ENCODE results near the gene GTF3C5.
"Not testable (repeated sequence)": the region's sequence is repeated elsewhere in the genome, so short reads cannot be mapped to it uniquely, and the experiment has no call there.

The GTF3C5 gene

DNA sequence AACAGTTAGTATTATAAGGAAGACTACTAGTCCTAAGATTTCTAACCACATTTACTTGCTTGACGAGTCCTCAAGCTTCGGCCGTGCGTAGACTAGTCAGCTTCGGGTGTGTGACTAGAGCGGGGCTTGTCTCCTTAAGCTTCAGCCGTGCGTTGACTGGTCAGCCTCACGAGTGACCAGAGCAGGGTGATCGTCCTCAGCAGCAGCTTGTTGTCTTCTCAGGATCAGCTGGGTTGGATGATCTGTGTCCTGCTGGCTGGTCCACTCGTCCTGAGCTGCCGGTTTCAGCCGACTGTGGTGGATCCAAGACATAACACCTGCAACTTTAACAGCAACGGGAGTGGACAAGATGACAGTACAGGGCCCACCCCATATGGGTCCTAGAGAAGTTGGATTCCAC lies 47.7 kb downstream of the GTF3C5 start:
- TF ChIP-seq, protein P1, sequence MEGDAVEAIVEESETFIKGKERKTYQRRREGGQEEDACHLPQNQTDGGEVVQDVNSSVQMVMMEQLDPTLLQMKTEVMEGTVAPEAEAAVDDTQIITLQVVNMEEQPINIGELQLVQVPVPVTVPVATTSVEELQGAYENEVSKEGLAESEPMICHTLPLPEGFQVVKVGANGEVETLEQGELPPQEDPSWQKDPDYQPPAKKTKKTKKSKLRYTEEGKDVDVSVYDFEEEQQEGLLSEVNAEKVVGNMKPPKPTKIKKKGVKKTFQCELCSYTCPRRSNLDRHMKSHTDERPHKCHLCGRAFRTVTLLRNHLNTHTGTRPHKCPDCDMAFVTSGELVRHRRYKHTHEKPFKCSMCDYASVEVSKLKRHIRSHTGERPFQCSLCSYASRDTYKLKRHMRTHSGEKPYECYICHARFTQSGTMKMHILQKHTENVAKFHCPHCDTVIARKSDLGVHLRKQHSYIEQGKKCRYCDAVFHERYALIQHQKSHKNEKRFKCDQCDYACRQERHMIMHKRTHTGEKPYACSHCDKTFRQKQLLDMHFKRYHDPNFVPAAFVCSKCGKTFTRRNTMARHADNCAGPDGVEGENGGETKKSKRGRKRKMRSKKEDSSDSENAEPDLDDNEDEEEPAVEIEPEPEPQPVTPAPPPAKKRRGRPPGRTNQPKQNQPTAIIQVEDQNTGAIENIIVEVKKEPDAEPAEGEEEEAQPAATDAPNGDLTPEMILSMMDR (IDR thresholded peaks at IDR 0.05; ENCODE audit: control extremely low read depth, extremely low read depth, low read depth, missing control alignments), result no peak
- ChIA-PET POLR2A (no interaction called here), CTCF (interaction anchor here (1.8 to 2.6 kb wide), 2 partner anchors 24 to 57 kb away, joined by 6 to 11 read pairs; no protein-coding TSS in a partner anchor)
- no peak for DNase-seq (ENCODE audit: extremely low spot score)

DNA sequence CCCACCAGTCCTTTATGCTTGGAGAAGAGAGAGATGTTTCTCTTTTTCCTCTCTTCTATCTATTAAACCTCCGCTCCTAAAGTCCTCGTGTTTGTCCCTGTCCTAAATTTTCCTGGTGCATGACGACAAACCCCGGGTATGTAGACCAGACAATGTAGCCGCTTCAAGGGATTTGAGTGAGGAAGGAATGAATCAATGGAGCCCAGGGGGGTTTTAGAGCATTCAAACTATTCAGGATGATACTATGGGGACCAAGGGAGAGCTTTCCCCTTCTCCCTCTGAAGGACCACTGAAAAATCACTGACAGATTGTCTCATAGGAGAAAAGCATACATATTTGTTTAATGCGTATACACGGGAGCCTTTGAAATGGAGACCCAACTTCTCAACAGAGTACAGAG lies 49.4 kb downstream of the GTF3C5 start:
- DNase-seq (ENCODE audit: extremely low spot score), result no peak
- CTCF ChIA-PET, result interaction anchor here (1.2 to 2.6 kb wide), 3 partner anchors 13 to 58 kb away, joined by 3 to 11 read pairs (median 6); no protein-coding TSS in a partner anchor
- POLR2A ChIA-PET, result no interaction called here
- TF ChIP-seq, protein P1 (IDR thresholded peaks at IDR 0.05; ENCODE audit: control extremely low read depth, extremely low read depth, low read depth, missing control alignments), result no peak

DNA sequence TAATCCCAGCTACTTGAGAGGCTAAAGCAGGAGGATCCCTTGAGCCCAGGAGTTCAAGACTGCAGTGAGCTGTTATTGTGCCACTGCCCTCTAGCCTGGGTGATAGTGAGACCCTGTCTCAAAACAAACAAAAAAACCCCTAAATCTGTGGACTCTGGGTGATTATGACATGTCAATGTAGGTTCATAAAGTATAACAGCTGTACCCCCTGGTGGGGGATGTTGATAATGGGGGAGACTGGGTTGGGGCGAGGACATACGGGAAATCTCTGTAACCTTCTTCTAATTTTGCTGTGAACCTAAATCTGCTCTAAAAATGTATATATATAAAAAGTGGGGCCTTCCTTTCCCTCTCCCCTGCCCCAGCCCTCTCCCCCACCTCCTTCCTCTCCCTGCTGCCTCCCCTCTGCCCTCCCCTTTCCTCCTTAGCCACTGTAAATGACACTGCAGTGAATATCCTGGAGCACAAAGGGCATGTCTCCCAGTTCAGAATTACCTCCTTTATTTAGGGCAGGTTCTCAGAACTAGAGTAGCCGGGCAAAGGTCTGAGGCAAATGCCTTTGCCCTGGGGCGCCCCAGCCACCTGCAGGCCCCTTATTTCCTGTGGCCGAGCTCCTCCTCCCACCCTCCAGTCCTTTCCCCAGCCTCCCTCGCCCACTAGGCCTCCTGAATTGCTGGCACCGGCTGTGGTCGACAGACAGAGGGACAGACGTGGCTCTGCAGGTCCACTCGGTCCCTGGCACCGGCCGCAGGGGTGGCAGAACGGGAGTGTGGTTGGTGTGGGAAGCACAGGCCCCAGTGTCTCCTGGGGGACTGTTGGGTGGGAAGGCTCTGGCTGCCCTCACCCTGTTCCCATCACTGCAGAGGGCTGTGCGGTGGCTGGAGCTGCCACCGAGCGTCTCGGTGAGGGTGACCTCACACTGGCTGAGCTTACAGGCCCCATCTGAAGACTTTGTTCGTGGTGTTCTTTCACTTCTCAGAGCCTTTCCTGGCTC lies 50.3 kb downstream of the GTF3C5 start:
- DNase-seq (ENCODE audit: extremely low spot score); POLR2A ChIA-PET: not testable (repeated sequence)
- CTCF ChIA-PET, result interaction anchor here (1.2 to 2.6 kb wide), 2 partner anchors 14 to 22 kb away, joined by 3 to 11 read pairs; no protein-coding TSS in a partner anchor

DNA sequence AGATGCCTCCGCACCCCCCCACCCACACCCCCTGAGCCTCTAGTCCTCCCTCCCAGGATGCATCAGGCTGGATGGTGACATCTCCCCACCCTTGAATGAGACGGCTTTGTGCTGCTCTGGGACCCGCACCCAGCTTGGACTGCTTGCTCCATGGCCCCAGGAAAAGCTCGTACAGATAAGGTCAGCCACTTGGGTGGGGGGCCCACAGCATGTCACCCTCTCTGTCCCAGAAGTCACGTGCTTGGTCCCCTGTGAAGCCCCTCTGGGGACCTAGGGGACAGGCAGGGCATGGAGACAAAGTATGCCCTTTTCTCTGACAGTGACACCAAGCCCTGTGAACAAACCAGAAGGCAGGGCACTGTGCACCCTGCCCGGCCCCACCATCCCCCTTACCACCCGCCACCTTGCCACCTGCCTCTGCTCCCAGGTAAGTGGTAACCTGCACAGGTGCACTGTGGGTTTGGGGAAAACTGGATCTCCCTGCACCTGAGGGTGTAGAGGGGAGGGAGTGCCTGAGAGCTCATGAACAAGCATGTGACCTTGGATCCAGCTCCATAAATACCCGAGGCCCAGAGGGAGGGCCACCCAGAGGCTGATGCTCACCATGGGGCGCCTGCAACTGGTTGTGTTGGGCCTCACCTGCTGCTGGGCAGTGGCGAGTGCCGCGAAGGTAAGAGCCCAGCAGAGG lies 51.3 kb downstream of the GTF3C5 start:
- POLR2A ChIA-PET; CTCF ChIA-PET; DNase-seq (ENCODE audit: extremely low spot score): not testable (repeated sequence)

DNA sequence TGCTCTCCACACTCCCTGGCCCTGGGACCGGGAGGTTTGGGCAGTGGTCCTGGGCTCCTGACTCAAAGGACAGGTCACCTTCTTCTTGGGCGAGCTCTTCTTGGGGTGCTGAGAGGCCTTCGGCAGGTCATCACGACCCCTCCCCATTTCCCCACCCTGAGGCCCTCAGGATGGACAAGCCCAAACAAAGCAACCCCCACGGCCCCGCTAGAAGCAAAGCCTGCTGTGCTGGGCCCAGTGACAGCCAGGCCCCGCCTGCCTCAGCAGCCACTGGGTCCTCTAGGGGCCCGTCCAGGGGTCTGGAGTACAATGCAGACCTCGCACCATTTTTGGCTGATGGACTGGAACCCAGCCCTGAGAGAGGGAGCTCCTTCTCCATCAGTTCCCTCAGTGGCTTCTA lies 52.9 kb downstream of the GTF3C5 start:
- CTCF ChIA-PET; DNase-seq (ENCODE audit: extremely low spot score); POLR2A ChIA-PET: not testable (repeated sequence)

DNA sequence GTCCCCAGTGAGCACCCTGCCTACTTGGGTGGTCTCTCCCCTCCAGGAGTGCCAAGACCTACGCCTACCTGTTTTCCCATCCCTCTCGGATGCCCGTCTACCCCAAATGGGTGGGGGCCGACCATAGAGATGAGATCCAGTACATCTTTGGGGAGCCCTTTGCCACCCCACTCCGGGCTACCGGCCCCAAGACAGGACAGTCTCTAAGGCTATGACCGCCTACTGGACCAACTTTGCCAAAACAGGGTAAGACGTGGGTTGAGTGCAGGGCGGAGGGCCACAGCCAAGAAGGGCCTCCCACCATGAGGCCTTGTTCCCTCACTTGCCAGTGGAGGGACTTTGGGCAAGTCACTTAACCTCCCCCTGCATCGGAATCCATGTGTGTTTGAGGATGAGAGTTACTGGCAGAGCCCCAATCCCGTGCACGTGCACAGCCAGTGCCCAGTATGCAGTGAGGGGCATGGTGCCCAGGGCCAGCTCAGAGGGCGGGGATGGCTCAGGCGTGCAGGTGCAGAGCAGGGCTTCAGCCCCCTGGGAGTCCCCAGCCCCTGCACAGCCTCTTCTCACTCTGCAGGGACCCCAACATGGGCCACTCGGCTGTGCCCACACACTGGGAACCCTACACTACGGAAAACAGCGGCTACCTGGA lies 55.5 kb downstream of the GTF3C5 start:
- DNase-seq (ENCODE audit: extremely low spot score); POLR2A ChIA-PET: not testable (repeated sequence)
- CTCF ChIA-PET, result interaction anchor here (1.0 kb wide), 1 partner anchor 16 kb away, joined by 3 read pairs; no protein-coding TSS in a partner anchor

DNA sequence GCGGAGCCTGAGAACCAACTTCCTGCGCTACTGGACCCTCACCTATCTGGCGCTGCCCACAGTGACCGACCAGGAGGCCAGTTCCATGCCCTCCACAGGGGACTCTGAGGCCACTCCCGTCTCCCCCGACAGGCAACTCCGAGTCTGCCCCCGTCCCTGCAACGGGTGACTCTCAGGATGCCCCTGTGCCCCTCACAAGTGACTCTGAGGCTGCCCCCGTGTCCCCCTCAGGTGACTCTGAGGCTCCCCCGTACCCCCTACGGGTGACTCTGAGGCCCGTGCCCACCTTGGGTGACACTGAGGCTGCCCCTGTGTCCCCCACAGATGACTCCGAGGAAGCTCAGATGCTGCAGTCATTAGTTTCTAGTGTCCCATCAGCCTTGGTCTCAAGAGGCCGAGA lies 56.1 kb downstream of the GTF3C5 start:
- peak; percentile 10 for DNase-seq (ENCODE audit: extremely low spot score)
- ChIA-PET CTCF (interaction anchor here (1.0 kb wide), 1 partner anchor 15 kb away, joined by 3 read pairs; no protein-coding TSS in a partner anchor), POLR2A (no interaction called here)
- TF ChIP-seq, protein P1 (IDR thresholded peaks at IDR 0.05; ENCODE audit: control extremely low read depth, extremely low read depth, low read depth, missing control alignments), result no peak

DNA sequence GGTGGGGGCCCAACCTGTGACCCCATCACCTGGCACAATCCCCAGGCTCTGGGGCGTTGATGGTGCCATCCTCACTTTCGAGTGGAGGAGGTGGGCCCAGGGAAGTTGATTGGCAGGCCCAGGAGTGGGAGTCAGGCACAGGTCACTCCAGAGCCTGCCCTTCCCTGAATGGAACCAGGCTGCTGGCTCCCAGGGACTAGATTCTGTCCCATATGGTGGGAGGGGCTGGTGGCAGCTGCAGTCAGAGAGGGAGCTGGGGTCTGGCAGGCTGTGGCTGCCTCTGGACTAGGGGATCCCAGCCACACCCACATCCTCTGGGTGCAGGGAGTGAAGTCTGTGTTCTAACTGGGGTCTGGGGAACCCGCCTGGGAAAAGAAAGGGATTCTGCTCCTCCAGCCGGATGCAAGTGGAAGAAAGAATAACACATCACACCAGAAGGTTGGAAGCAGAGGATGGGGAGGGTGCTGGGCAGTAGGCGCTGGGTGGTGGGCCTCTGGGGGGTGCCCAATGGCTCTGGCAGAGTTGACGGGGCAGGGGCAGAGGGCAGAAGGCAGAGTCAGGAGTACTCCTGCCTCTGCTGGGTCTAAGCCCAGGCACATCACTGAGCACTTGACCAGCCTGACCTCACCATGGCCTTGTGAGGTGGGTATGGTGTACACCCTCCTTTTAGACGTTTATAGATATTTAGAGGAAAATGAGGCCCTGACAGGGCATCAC lies 56.8 kb downstream of the GTF3C5 start:
- DNase-seq (ENCODE audit: extremely low spot score), result no peak
- CTCF ChIA-PET, result interaction anchor here (1.0 kb wide), 1 partner anchor 15 kb away, joined by 3 read pairs; no protein-coding TSS in a partner anchor

More for the DNA sequence above, 56.8 kb downstream of the GTF3C5 start:
- TF ChIP-seq, protein P1 (IDR thresholded peaks at IDR 0.05; ENCODE audit: control extremely low read depth, extremely low read depth, low read depth, missing control alignments), result no peak
- POLR2A ChIA-PET, result no interaction called here
